ENCODE measurements around the gene DNAH10.

DNA sequence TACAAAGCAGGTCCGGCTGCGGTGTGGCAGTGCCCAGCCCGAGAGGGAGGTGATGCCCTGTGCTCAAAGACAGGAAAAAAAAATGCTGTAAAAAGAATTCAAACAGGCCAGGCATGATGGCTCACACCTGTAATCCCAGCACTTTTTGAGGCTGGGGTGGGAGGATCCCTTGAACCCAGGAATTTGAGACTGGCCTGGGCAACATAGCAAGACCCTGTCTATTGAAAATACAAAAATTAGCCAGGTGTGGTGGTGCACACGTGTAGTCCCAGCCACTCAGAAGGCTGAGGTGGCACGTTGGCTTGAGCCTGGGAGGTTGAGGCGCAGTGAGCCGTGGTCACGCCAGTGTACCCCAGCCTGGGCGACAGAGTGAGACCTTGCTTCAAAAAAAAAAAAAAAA is 26.4 kb downstream of the DNAH10 start:
- TF ChIP-seq RAD21 (IDR thresholded peaks at IDR 0.05; ENCODE audit: insufficient read depth, low read depth, low read length) (no peak), REST (IDR thresholded peaks at IDR 0.05; ENCODE audit: low read depth, low read length) (no peak), SUZ12 (IDR thresholded peaks at IDR 0.05; ENCODE audit: unreplicated experiment) (no peak), ZNF274 (IDR thresholded peaks at IDR 0.05; ENCODE audit: insufficient read depth, insufficient read length) (no peak), POLR2AphosphoS5 (IDR thresholded peaks at IDR 0.05; ENCODE audit: low read length) (no peak), WRNIP1 (IDR thresholded peaks at IDR 0.05; ENCODE audit: borderline replicate concordance, low read depth, low read length) (no peak), CTCF (IDR thresholded peaks at IDR 0.05 in 2 of 3, conservative IDR thresholded peaks at IDR 0.05 in 1 of 3; ENCODE audit: control insufficient read depth in 2 of 3, extremely low read depth in 1 of 3, insufficient read depth in 1 of 3, low read depth in 3 of 3, low read length in 3 of 3) (no peak), USF2 (IDR thresholded peaks at IDR 0.05; ENCODE audit: borderline replicate concordance, low read depth, low read length) (no peak), POLR2A (IDR thresholded peaks at IDR 0.05; ENCODE audit: low read depth, low read length) (no peak), RBBP5 (conservative IDR thresholded peaks at IDR 0.05) (no peak), EZH2 (IDR thresholded peaks at IDR 0.05; ENCODE audit: borderline replicate concordance, control insufficient read depth, low read depth, low read length) (no peak), NR2C1 (IDR thresholded peaks at IDR 0.05) (no peak)
- TF ChIP-seq, protein P1, sequence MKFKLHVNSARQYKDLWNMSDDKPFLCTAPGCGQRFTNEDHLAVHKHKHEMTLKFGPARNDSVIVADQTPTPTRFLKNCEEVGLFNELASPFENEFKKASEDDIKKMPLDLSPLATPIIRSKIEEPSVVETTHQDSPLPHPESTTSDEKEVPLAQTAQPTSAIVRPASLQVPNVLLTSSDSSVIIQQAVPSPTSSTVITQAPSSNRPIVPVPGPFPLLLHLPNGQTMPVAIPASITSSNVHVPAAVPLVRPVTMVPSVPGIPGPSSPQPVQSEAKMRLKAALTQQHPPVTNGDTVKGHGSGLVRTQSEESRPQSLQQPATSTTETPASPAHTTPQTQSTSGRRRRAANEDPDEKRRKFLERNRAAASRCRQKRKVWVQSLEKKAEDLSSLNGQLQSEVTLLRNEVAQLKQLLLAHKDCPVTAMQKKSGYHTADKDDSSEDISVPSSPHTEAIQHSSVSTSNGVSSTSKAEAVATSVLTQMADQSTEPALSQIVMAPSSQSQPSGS (IDR thresholded peaks at IDR 0.05; ENCODE audit: low read length), result no peak
